Muscle of leg (tissue), 11 donors: Measurements from ENCODE around the gene FAM163B. TPM values are rescaled to one million over a fixed set of nuclear protein-coding genes. Genes with fewer than 3 reads are reported as not detected.
"Not testable (repeated sequence)": the region's sequence is repeated elsewhere in the genome, so short reads cannot be mapped to it uniquely, and the experiment has no call there.

Source experiments
- DNase-seq: peaks from one replicate; pipeline ENCODE4 v3.0.0; 2013
- H3K27ac ChIP-seq: one replicate; pipeline ENCODE4 v1.5.1; 2013; ENCODE audit warnings: mild to moderate bottlenecking, low read length, control low read depth
- H3K27me3 ChIP-seq: one replicate; pipeline ENCODE4 v1.6.1; 2013; ENCODE audit warnings: low read length; ENCODE audit not compliant: control insufficient read depth, insufficient read depth
- H3K36me3 ChIP-seq: one replicate; pipeline ENCODE4 v1.6.1; 2013; ENCODE audit warnings: low read length; ENCODE audit not compliant: control insufficient read depth, insufficient read depth
- H3K4me1 ChIP-seq: one replicate; pipeline ENCODE4 v1.6.1; 2013; ENCODE audit warnings: low read length; ENCODE audit not compliant: control insufficient read depth, insufficient read depth
- H3K4me3 ChIP-seq: one replicate; pipeline ENCODE4 v1.5.1; 2013; ENCODE audit warnings: low read length, control low read depth
- H3K9me3 ChIP-seq: replicated peaks from 2 replicates; pipeline ENCODE4 v1.6.1; 2013; ENCODE audit warnings: low read depth, low read length; ENCODE audit not compliant: control insufficient read depth
- WGBS: methylation state at CpG from one replicate; pipeline ENCODE4 v1.1.5; 2013; ENCODE audit warnings: missing lambda C conversion rate; ENCODE audit not compliant: insufficient coverage; 5-methylcytosine and 5-hydroxymethylcytosine counted together
- polyA plus RNA-seq, 8 donors: library from polyadenylated mRNA; unstranded; fragments of 120-200 nt; gene quantifications; one replicate each; pipeline versions ENCODE4 v1.2.1 to v1.2.3, GENCODE V29; 2013; ENCODE audit warnings: inconsistent platforms in 1 of 8, low replicate concordance in 1 of 8; ENCODE audit not compliant: insufficient read length in 8 of 8, insufficient read depth in 1 of 8
- total RNA-seq: library from RNA; stranded (reverse); fragments of 120-200 nt; gene quantifications from one replicate; pipeline ENCODE4 v1.2.4, GENCODE V29; 2013

Gene FAM163B
- total and polyA plus RNA-seq, 9 donors = 0.13 to 0.36 (median 0.18) TPM; not detected in 6

DNA sequence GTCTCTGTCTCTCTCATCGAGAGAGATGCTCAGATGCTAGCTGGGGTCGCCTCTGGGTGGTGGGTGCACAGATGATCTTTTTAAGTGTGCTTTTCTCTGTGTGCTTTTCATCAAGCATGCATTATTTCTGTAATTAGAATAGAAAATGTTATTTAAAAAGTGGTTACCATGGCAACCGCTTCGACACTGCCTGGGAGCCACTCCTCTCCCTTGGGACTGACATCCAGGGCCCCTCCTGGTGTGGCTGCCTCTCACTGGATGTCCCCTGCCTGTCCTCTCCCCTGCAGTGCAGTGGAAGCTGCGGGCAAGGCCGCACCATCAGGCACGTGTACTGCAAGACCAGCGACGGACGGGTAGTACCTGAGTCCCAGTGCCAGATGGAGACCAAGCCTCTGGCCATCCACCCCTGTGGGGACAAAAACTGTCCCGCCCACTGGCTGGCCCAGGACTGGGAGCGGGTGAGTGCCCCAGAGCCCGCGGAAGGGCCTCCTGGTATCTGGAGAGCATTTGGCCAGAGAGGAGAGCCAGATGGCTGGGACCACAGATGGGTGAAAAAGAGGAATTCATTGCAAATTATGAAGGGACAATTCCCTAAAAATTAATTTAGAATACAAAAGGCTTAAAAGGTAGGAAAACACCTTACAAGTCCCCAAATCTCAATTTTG is 39.9 kb downstream of the FAM163B start:
- H3K4me1 ChIP-seq = peaks cover 62% of the 10 kb centered on the region
- no peaks in the 10 kb centered on the region for H3K36me3 ChIP-seq
- 88% methylated on average over 6 of the region's 14 CpGs for WGBS
- H3K9me3 ChIP-seq = no peaks in the 10 kb centered on the region
- no peak overlapping the region for H3K27ac ChIP-seq
- DNase-seq = no peak
- H3K27me3 ChIP-seq = peaks cover 24% of the 10 kb centered on the region
- no peak overlapping the region for H3K4me3 ChIP-seq

DNA sequence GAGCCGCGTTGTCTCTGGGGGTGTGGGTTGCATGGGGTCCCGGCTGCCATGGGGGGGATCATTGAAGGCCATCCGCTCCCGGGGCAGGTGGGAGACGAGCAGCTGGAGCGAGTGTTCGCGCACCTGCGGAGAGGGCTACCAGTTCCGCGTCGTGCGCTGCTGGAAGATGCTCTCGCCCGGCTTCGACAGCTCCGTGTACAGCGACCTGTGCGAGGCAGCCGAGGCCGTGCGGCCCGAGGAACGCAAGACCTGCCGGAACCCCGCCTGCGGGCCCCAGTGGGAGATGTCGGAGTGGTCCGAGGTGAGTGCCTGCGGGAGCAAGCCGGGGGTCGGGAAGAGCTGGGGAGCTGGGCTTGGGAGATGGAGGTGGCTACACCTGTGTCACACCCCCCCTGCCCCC is 41.0 kb downstream of the FAM163B start:
- H3K9me3 ChIP-seq = no peaks in the 10 kb centered on the region
- H3K27me3 ChIP-seq = peaks cover 28% of the 10 kb centered on the region
- H3K36me3 ChIP-seq = no peaks in the 10 kb centered on the region
- no peak overlapping the region for H3K27ac ChIP-seq
- 91% methylated on average over 22 of the region's 33 CpGs for WGBS
- DNase-seq = no peak
- H3K4me1 ChIP-seq = peaks cover 57% of the 10 kb centered on the region
- no peak overlapping the region for H3K4me3 ChIP-seq

DNA sequence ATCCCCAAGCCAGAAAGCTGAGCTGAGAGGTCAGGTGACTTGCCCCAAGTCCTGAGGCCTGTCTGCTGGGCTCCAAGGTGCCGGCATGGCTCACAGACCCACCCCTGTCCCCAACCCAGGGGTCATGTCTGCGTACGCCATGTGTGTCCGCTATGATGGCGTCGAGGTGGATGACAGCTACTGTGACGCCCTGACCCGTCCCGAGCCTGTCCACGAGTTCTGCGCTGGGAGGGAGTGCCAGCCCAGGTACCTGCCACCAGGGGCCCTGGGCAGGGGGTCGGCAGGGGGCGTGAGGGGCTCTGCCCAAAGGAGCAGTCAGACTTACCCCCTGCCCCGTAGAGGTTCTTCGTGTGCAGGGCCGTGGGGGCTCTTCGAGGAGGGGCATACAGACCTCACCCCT is 42.4 kb downstream of the FAM163B start:
- WGBS = 95% methylated on average over 17 of the region's 17 CpGs
- Histone ChIP-seq H3K4me3 (no peak overlapping the region), H3K4me1 (peaks cover 47% of the 10 kb centered on the region), H3K27ac (no peak overlapping the region), H3K27me3 (peaks cover 29% of the 10 kb centered on the region), H3K9me3 (no peaks in the 10 kb centered on the region), H3K36me3 (no peaks in the 10 kb centered on the region)
- DNase-seq = no peak

DNA sequence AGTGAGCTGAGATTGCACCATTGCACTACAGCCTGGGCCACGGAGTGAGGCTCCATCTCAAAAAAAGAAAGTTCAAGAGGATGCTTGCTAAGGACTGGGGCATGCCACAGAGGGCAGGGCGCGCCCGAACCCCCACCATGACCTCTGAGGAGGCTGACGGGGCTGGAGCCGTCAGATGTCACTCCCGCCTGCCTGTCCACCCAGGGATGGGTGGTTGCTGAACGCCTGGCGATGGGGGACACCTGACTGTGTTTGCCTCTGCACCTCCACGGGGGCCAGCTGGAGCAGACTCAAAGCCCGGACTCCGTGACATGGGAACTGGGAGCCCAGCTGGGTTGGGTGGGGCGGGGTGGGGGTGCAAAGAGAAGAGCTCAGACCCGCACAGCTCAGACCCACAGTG is 42.8 kb downstream of the FAM163B start:
- DNase-seq = no peak
- Histone ChIP-seq H3K4me3 (no peak overlapping the region), H3K4me1 (peaks cover 42% of the 10 kb centered on the region), H3K27ac (no peak overlapping the region), H3K36me3 (no peaks in the 10 kb centered on the region), H3K27me3 (peaks cover 25% of the 10 kb centered on the region), H3K9me3 (no peaks in the 10 kb centered on the region)
- 87% methylated on average over 14 of the region's 14 CpGs for WGBS

DNA sequence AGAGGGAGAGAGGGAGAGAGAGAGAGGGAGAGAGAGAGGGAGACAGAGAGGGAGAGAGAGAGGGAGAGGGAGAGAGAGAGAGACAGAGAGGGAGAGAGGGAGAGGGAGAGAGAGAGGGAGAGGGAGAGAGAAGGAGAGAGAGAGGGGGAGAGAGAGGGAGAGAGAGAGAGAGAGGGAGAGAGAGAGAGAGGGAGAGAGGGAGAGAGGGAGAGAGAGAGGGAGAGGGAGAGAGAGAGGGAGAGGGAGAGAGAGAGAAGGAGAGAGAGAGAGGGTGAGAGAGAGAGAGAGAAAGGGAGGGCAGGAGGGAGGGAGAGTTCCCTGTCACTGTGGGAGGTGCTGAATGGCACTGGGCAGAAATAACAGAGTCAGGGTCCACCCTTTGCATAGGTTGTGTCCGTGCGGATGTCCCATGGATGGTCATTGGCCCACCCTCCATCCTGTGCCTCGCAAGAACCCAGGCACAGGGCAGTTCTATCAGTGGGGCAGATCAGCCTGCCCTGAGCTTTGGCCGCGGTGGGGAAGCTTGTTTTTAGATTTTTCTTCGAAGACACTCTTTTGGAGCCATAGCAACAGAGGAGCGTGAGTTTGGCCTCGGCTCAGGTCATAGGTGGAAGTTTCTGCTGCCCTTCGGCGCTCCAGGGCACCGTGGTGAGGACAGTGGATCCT is 44.6 kb downstream of the FAM163B start:
- Histone ChIP-seq H3K4me3 (no peak overlapping the region), H3K36me3 (no peaks in the 10 kb centered on the region), H3K27me3 (peaks cover 15% of the 10 kb centered on the region), H3K4me1 (peaks cover 37% of the 10 kb centered on the region), H3K27ac (peak overlapping the region; percentile 72), H3K9me3 (no peaks in the 10 kb centered on the region)
- 61% methylated on average over 7 of the region's 11 CpGs for WGBS
- DNase-seq = peak; percentile 46

DNA sequence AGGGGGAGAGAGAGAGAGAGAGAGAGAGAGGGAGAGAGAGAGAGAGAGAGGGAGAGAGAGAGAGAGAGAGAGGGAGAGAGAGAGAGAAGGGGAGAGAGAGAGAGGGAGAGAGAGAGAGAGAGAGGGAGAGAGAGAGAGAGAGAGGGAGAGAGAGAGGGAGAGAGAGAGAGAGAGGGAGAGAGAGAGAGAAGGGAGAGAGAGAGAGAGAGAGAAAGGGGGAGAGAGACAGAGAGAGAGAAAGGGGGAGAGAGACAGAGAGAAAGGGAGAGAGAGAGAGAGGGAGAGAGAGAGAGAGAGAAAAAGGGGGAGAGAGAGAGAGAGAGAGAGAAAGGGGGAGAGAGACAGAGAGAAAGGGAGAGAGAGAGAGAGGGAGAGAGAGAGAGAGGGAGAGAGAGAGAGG is 45.4 kb downstream of the FAM163B start:
- not testable (repeated sequence) for DNase-seq, H3K36me3 ChIP-seq, H3K27ac ChIP-seq, H3K9me3 ChIP-seq, H3K4me3 ChIP-seq
- Histone ChIP-seq H3K27me3 (peaks cover 14% of the 10 kb centered on the region), H3K4me1 (peaks cover 35% of the 10 kb centered on the region)

DNA sequence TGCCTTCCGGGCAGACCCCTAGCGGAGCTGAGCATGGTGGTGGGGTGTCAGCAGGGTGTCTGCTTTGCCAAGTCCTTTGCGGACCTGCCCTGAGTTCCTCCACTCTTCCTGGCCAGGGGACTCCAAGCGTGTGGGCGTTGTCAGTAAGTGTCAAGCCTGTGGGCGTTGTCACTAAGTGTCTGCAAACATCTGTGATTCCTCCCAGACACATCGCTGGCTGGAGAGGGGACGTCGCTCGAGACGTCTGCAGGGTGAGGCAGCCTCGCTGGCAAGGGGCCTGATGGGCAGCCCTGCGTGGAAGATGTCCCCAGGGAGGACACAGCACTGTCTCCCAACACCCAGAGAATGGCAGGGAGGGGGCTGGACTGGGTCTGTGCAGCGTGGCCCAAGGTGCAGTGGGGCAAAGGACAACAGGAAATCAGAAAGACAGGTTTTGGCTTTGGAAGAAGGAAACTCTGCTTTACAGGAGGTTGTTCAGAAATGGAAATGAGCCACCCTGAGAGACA is 45.8 kb downstream of the FAM163B start:
- 10% methylated on average over 14 of the region's 14 CpGs for WGBS
- H3K9me3 ChIP-seq = no peaks in the 10 kb centered on the region
- H3K4me1 ChIP-seq = peaks cover 40% of the 10 kb centered on the region
- DNase-seq = peak; percentile 66
- no peak overlapping the region for H3K4me3 ChIP-seq
- peaks cover 14% of the 10 kb centered on the region for H3K27me3 ChIP-seq
- H3K36me3 ChIP-seq = no peaks in the 10 kb centered on the region
- H3K27ac ChIP-seq = no peak overlapping the region

DNA sequence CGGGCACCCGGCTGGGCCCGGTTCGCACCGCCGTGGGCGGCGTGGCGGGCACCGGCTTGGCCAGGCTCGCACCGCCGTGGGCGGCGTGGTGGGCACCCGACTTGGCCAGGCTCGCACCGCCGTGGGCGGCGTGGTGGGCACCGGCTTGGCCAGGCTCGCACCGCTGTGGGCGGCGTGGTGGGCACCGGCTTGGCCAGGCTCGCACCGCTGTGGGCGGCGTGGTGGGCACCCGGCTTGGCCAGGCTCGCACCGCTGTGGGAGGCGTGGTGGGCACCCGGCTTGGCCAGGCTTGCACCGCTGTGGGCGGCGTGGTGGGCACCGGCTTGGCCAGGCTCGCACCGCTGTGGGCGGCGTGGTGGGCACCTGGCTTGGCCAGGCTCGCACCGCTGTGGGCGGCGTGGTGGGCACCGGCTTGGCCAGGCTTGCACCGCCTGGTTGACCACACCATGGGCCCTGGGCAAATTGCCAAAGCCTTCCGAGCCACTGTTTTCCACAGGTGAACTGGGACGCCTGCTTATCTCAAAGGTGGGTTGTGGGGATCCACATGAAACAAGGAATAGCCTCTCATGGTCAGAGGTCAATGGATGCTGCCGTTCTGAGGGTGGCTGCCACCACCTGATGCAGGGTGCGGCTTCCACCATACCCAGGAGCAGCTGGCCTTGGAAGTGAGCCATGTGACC is 46.4 kb downstream of the FAM163B start:
- DNase-seq = no peak
- H3K27ac ChIP-seq = no peak overlapping the region
- 94% methylated on average over 43 of the region's 54 CpGs for WGBS
- H3K4me3 ChIP-seq = no peak overlapping the region
- no peaks in the 10 kb centered on the region for H3K9me3 ChIP-seq
- H3K4me1 ChIP-seq = peaks cover 46% of the 10 kb centered on the region
- peaks cover 14% of the 10 kb centered on the region for H3K27me3 ChIP-seq
- no peaks in the 10 kb centered on the region for H3K36me3 ChIP-seq

DNA sequence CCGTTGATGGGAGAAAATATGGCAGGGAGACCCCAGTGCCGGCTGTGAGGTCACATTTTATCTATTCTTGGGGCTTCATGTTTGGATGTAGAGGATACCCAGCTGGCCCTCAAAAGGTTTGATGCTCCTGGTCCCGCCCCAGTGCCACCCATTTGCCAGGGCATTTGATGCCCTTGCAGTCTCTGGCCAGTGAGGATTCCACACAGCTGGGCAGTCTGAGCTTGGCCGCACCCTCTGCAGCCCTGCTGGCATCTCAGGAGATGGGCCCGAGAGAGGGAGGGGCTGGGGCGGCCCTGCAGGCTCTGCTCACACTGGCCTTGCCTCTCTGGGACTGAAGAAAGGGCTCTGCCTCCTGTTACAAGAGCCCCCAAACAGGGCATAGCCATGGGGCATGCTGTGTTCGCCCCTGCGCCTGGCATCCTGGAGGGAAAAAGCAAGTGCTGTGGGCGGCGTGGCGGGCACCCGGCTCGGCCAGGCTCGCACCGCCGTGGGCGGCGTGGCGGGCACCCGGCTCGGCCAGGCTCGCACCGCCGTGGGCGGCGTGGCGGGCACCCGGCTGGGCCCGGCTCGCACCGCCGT is 47.1 kb downstream of the FAM163B start:
- Histone ChIP-seq H3K4me3 (no peak overlapping the region), H3K9me3 (no peaks in the 10 kb centered on the region), H3K27ac (no peak overlapping the region), H3K36me3 (no peaks in the 10 kb centered on the region), H3K27me3 (peaks cover 14% of the 10 kb centered on the region), H3K4me1 (peaks cover 49% of the 10 kb centered on the region)
- DNase-seq = no peak
- 87% methylated on average over 18 of the region's 32 CpGs for WGBS

DNA sequence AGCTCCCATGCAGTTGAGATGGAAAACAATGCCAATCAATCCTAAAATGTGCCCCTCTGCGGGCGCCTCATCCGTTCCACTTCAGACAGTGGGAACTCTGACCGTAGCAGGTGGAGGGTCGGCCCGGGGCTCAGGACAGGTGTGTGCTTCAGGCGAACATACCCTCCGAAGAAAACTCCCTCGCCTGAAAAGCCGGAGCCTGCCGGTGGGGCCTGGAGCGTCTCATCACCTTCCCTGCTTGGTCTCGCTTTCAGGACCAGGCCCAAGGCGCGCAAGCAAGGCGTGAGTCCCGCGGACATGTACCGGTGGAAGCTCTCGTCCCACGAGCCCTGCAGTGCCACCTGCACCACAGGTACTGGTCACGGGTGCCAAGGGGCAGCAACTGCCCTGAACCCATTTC is 48.2 kb downstream of the FAM163B start:
- Histone ChIP-seq H3K36me3 (peaks cover 5% of the 10 kb centered on the region), H3K27me3 (peaks cover 16% of the 10 kb centered on the region), H3K9me3 (no peaks in the 10 kb centered on the region), H3K4me3 (no peak overlapping the region), H3K4me1 (peaks cover 49% of the 10 kb centered on the region), H3K27ac (no peak overlapping the region)
- WGBS = 87% methylated on average over 22 of the region's 22 CpGs
- DNase-seq = no peak
